Suprapubic skin (tissue), 3 donors: ENCODE measurements around the gene PHF21A.

Experiments
- POLR2A ChIP-seq, 2 donors: fragments of 450-650 bp; IDR thresholded peaks; one replicate each; pipeline ENCODE4 v1.6.1; 2017; ENCODE audit warnings: antibody characterized with exemption in 2 of 2, mild to moderate bottlenecking in 2 of 2, moderate library complexity in 2 of 2
- TF ChIP-seq, protein P1 (sequence below), 2 donors: fragments of 200-600 bp in 1 of 2; fragments of 450-650 bp in 1 of 2; sonication (generic) in 1 of 2; IDR thresholded peaks; one replicate each; pipeline ENCODE4 v1.5.1; 2016 to 2019; ENCODE audit warnings: antibody characterized with exemption in 2 of 2, mild to moderate bottlenecking in 1 of 2, moderate library complexity in 1 of 2

DNA sequence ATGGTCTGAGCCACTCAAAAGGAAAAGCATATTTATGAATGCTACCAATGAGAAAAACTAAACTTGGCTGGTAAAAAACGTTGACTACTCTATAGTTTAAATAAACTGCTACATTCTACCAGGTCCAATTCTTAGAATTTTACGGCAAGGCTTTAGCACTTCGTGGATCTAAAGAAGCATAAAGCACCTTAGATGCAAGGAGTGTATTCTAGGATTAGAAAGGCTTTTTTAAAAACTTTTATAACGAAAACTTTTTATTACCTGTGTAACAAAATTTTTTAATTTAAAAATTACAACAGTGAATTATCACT lies 13.9 kb downstream of the PHF21A start:
- TF ChIP-seq, protein P1, sequence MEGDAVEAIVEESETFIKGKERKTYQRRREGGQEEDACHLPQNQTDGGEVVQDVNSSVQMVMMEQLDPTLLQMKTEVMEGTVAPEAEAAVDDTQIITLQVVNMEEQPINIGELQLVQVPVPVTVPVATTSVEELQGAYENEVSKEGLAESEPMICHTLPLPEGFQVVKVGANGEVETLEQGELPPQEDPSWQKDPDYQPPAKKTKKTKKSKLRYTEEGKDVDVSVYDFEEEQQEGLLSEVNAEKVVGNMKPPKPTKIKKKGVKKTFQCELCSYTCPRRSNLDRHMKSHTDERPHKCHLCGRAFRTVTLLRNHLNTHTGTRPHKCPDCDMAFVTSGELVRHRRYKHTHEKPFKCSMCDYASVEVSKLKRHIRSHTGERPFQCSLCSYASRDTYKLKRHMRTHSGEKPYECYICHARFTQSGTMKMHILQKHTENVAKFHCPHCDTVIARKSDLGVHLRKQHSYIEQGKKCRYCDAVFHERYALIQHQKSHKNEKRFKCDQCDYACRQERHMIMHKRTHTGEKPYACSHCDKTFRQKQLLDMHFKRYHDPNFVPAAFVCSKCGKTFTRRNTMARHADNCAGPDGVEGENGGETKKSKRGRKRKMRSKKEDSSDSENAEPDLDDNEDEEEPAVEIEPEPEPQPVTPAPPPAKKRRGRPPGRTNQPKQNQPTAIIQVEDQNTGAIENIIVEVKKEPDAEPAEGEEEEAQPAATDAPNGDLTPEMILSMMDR (IDR thresholded peaks at IDR 0.05) = no peak
- TF ChIP-seq POLR2A (IDR thresholded peaks at IDR 0.05) = no peak
